Stimulated activated CD8-positive, alpha-beta memory T cell treated with anti-CD3 and anti-CD28 coated beads, Interleukin-12 subunit alpha, Interleukin-12 subunit beta, amount 100 ng/mL, for 24 hours (primary cell): ENCODE results near the gene KIF25.

Experiments
- DNase-seq: peaks from one replicate; pipeline ENCODE4 v3.0.0-alpha.2; 2020; ENCODE audit errors: extremely low read depth

Gene KIF25

GRCh38 chr6:168016176-168016620 lies 18.7 kb downstream of the KIF25 start:
- no peak for DNase-seq

DNA sequence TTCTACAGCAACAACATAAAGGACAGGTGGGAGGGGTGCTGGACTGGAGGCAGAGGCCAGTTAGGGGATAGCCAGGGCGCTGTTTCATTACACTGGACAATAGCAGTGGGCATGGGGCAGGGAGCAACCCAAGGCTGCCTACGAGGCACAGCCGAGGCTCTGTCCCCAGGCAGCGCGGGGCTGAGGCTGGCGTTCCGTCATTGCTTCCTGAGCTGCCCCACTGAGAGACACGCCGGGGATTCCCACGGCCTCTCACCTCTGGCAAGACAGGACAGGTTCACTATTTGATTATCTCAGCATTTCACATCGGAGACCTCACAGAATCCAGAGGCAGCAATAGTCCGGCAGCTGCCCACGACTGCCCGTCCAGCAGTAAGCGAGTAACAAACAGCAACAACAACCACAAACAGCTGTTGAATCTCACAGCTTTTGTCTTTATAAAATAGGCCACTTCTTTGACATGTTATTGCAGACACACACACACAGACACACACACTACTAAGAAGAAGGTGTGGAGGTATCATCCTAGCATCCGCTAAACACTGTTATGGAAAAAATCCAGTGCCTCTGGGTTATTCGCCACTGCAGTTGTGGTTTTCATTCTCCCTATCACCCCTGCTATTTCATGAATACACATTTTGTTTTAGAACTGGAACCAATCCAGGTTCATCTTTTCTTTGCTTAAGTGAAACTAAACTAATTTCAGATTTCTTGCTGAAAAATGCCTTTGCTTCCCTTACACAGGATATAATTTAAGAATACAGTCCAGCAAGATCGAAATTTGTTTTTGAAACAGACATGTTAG lies 19.5 kb downstream of the KIF25 start:
- DNase-seq: no peak

- DNase-seq: no peak
Observed at GRCh38 chr6:168017629-168018028, 20.2 kb downstream of the KIF25 start.

DNA sequence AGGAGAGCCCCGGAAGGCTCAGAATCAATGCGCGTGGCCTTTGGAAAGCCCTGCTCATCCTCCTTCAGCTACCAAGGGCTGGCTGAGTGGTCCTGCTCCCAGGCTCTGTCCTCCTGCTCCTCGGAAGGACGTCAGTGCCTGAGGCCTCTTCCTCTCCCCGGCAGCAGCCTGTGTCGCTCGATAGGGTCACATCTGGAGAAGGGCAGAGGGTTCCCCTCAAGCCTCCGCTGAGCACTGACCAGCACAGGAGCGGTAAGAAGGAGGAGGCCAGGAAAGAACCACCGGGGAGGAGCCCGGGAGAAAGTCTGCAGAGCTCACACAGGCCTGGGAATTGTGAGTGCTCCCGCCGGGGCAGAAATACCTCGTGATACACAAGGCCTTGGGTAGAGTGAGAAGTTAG lies 21.2 kb downstream of the KIF25 start:
- no peak for DNase-seq

DNA sequence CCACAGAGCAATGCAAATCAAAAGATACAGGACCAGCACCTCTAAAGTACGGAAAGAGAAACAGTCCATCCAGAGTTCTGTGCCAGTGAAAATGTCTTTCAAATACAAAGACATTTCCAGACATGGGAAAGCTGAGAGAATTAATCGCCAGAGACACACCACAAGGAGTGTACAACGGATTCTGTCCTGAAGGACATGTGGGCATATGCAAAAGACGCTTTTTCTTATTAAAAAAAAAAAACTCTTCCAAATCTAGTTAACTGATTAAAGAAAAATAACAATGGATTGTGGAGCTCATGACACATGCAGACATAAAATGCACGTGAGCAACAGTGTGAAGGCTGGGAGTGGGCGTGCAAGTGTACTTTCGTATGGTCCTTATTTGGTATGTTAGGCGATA lies 22.8 kb downstream of the KIF25 start:
- DNase-seq: no peak

GRCh38 chr6:168021581-168021980 lies 24.1 kb downstream of the KIF25 start:
- no peak for DNase-seq

DNA sequence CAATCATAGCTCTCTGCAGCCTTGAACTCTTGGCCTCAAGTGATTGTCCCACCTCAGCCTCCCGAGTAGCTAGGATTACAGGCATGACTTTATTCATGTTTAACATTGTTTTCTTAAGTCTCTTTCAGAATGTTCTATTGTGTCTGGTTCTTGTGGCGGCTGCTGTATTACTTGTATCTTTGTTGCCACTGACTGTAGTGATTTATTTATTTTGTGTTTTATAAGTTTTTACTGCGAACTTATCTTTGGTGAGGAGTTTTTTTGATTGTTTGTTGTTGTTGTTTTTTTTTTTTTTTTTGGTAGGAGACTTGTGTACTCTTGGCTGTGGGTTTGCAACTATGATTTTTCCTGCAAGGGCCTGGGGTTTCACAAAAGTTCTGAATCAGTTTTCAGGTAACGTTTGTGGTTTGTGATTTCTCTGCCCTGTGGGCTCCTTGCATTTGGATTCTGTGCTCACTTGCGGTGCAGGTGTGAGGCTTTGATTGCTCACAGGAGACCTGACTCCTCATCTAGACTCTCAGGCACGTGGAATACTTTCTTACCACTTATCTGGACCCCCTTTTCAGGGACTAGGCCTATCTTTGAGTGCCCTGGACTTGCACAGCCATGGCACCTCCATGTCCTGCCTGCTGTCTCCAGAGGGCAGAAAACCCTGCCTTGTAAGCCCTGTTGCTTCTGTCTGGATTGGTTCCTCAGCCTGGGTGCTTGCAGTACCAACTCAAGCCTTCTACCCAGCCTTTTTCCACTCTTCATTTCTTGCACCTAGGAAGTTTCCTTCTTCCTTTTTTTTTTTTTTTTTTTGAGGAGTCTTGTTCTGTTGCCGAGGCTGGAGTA lies 25.2 kb downstream of the KIF25 start:
- no peak for DNase-seq

- DNase-seq: no peak
Observed at GRCh38 chr6:168024951-168025510, 27.6 kb downstream of the KIF25 start.

GRCh38 chr6:168025831-168026710 lies 28.6 kb downstream of the KIF25 start:
- DNase-seq: no peak

GRCh38 chr6:168026925-168027324 lies 29.5 kb downstream of the KIF25 start:
- no peak for DNase-seq

- no peak for DNase-seq
Observed at GRCh38 chr6:168027521-168027920, 30.1 kb downstream of the KIF25 start.

- no peak for DNase-seq
Observed at GRCh38 chr6:168028181-168028580, 30.7 kb downstream of the KIF25 start.

DNA sequence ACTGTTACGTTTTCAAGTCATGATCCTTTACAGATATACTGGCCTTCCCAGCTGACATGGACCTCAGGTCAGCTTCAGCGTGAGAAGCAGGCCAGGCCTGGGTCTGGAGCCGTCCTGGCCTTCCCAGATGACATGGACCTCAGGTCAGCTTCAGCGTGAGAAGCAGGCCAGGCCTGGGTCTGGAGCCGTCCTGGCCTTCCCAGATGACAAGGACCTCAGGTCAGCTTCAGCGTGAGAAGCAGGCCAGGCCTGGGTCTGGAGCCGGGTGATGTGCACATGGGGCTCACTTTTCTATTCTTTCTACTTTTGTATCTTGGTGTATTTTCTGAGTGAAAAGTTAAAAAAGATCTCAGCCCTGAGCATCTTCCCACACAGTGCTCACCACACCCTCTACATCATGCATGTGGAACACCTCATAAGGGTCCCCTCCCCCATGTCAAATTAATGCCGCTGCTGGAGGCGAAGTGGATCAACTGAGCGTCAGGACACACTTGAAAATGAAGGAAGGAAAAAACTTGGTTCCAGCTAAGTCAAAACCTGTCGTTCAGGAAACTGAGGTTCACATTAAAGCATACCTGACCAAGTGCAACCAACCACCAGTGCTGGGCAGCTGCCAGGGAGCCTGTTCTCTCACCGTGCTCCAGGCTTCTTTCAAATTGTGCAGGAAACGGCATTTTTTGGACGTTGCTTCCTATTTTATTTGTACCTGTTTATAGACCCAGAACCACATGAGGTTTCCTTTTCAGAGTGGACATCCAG lies 32.2 kb downstream of the KIF25 start:
- no peak for DNase-seq

DNA sequence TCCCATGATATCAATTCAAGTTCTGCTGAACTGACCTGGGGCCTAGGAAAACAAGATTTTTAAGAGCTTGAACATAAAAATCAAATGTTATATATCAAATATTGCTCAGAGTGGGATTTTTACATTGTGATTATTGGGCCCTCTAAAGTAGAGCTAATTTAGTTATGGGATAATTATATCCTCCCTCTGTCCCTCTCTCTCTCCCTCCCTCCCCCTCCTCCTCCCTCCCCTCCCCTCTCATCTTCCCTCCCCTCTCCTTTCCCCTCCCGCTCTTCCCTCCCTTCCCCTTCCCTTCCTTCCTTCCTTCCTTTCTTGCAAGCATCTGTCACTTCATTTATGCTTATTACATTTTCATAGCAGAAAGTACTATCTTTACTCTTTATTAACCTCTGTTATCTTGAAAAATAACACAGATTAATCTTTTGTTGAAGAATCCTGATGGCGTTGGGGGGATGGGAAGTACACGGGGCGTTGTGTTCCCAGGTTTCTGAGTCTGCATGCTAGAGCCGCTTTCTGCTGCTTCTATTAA lies 32.8 kb downstream of the KIF25 start:
- no peak for DNase-seq

DNA sequence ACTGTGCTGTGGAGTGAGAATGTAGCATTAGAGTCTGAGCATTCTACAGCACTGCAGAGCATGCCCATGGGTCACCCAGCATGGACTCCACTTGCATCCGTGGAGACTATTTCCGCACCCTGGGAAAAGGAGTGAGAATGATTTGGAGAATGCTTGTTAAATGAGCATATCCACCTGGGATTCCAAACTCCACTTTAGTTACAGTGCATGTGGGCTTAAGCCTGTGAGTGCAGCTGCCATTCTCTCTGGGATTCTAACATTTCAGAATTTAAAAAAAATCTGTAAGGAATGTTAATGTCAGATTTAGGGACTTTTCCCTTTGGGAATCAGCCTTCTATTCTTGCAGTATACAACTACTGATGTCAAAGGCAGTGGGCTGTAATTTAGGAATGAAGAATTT lies 33.4 kb downstream of the KIF25 start:
- no peak for DNase-seq

DNA sequence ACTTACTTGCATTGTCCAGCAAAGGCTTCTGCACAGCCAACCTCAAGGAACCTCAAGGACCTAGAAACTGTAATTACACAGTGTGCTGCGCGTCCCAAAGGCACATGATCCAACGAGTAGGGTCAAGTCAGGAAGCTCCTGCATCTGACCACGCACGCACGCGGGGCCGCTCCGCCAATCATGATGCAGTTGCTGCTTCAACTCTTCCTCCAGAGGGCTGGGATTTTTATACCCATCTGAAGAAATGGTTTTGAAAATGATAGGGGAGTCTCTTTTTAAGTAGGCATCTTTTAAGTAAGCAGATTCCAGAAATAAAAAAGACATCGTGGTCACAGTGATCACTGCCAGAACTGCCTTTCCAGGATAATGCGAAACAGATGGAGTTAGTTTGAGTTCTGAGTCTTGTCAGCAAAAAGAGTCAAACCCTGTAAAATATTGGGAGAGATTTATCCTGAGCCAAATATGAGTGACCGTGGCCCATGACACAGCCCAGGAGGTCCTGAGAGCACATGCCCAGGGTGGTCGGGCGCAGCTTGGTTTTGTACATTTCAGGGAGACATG lies 34.0 kb downstream of the KIF25 start:
- no peak for DNase-seq

GRCh38 chr6:168032005-168032760 lies 34.7 kb downstream of the KIF25 start:
- DNase-seq: no peak

DNA sequence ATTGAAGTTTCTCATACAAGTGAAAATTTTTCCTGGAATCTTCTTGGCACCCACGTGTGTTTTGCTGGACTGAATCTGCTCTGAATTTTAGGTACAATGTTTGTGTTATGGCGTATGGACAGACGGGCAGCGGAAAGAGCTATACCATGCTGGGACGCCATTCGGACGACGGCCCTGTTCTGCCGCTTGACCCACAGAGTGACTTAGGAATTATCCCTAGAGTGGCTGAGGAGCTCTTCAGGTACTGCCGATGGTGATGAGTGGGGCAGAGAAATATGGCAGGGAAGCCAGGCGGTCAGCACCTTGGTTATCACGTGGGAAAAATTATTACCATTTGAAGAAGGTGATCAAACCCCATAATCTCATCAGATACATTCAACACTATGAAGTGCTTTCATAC lies 36.3 kb downstream of the KIF25 start:
- no peak for DNase-seq

- DNase-seq: no peak
Observed at GRCh38 chr6:168034537-168034936, 37.1 kb downstream of the KIF25 start.
